Activated T-helper 17 cell treated with anti-CD3 and anti-CD28 coated beads, Interleukin-2, amount 50 U/mL, for 72 hours (primary cell): ENCODE results near the gene CAMK1. TPM values are rescaled to one million over a fixed set of nuclear protein-coding genes. Genes with fewer than 3 reads are reported as not detected.

ENCODE experiments used
- ATAC-seq: fragments of 150-1000 bp; cut with Tn5 transposase; replicated peaks from 2 replicates; pipeline ENCODE4 v1.10.0; 2021; ENCODE audit warnings: mild to moderate bottlenecking, moderate library complexity
- H3K27ac Mint-ChIP-seq: one replicate; pipeline ENCODE4 v1.8.0; 2022; ENCODE audit warnings: mixed read lengths
- H3K27me3 Mint-ChIP-seq: one replicate; pipeline ENCODE4 v1.8.0; 2022; ENCODE audit warnings: mixed read lengths
- H3K36me3 Mint-ChIP-seq: one replicate; pipeline ENCODE4 v1.8.0; 2022; ENCODE audit warnings: low read depth, mild to moderate bottlenecking, mixed read lengths
- H3K4me1 Mint-ChIP-seq: one replicate; pipeline ENCODE4 v1.8.0; 2022; ENCODE audit warnings: mixed read lengths
- H3K4me3 Mint-ChIP-seq: one replicate; pipeline ENCODE4 v1.8.0; 2022; ENCODE audit warnings: mild to moderate bottlenecking, mixed read lengths
- H3K9me3 Mint-ChIP-seq: one replicate; pipeline ENCODE4 v1.8.0; 2022; ENCODE audit warnings: mixed read lengths
- total RNA-seq, 2 donors: library from RNA; stranded (reverse); gene quantifications; one replicate each; pipeline ENCODE4 v1.2.3, GENCODE V29; 2022

Gene CAMK1
- total RNA-seq, 2 donors from 2014 or later, result 23.9 to 75.4 TPM

- Mint-ChIP-seq H3K27me3 (no peaks in the 10 kb centered on the region), H3K27ac (no peak overlapping the region), H3K36me3 (peaks cover 94% of the 10 kb centered on the region), H3K4me3 (no peak overlapping the region), H3K4me1 (peaks cover 27% of the 10 kb centered on the region), H3K9me3 (no peaks in the 10 kb centered on the region)
- no peak for ATAC-seq
These were observed 35.2 kb upstream of the CAMK1 start for GRCh38 chr3:9804996-9805395.

GRCh38 chr3:9803494-9803893 lies 33.7 kb upstream of the CAMK1 start:
- no peak for ATAC-seq
- Mint-ChIP-seq H3K9me3 (no peaks in the 10 kb centered on the region), H3K27ac (peak overlapping the region; percentile 74), H3K27me3 (no peaks in the 10 kb centered on the region), H3K4me1 (peaks cover 16% of the 10 kb centered on the region), H3K4me3 (no peak overlapping the region), H3K36me3 (peaks cover 98% of the 10 kb centered on the region)

GRCh38 chr3:9800529-9800928 lies 30.8 kb upstream of the CAMK1 start:
- Mint-ChIP-seq H3K4me1 (peaks cover 8% of the 10 kb centered on the region), H3K9me3 (no peaks in the 10 kb centered on the region), H3K4me3 (no peak overlapping the region), H3K36me3 (peaks cover 100% of the 10 kb centered on the region), H3K27me3 (no peaks in the 10 kb centered on the region), H3K27ac (no peak overlapping the region)
- ATAC-seq, result no peak

GRCh38 chr3:9797196-9797945 lies 27.6 kb upstream of the CAMK1 start:
- Mint-ChIP-seq H3K4me3 (no peak overlapping the region), H3K4me1 (peaks cover 11% of the 10 kb centered on the region), H3K9me3 (no peaks in the 10 kb centered on the region), H3K27ac (peak overlapping the region; percentile 62), H3K27me3 (no peaks in the 10 kb centered on the region), H3K36me3 (peaks cover 100% of the 10 kb centered on the region)
- ATAC-seq, result no peak

GRCh38 chr3:9795207-9795606 lies 25.5 kb upstream of the CAMK1 start:
- Mint-ChIP-seq H3K27ac (peak overlapping the region; percentile 98), H3K36me3 (peaks cover 100% of the 10 kb centered on the region), H3K4me1 (peaks cover 24% of the 10 kb centered on the region), H3K9me3 (no peaks in the 10 kb centered on the region), H3K27me3 (no peaks in the 10 kb centered on the region), H3K4me3 (peak overlapping the region; percentile 94)
- no peak for ATAC-seq

- H3K27me3 Mint-ChIP-seq, result no peaks in the 10 kb centered on the region
- peak overlapping the region; percentile 98 for H3K27ac Mint-ChIP-seq
- ATAC-seq, result no peak
- H3K9me3 Mint-ChIP-seq, result no peaks in the 10 kb centered on the region
- peak overlapping the region; percentile 94 for H3K4me3 Mint-ChIP-seq
- H3K36me3 Mint-ChIP-seq, result peaks cover 100% of the 10 kb centered on the region
- peaks cover 31% of the 10 kb centered on the region for H3K4me1 Mint-ChIP-seq
These were observed 24.7 kb upstream of the CAMK1 start for GRCh38 chr3:9794400-9794799.

GRCh38 chr3:9793161-9793781 lies 23.5 kb upstream of the CAMK1 start:
- peak; percentile 23 for ATAC-seq
- Mint-ChIP-seq H3K27me3 (no peaks in the 10 kb centered on the region), H3K27ac (peak overlapping the region; percentile 98), H3K4me1 (peaks cover 35% of the 10 kb centered on the region), H3K36me3 (peaks cover 98% of the 10 kb centered on the region), H3K9me3 (no peaks in the 10 kb centered on the region), H3K4me3 (peak overlapping the region; percentile 94)

- H3K36me3 Mint-ChIP-seq, result peaks cover 97% of the 10 kb centered on the region
- peaks cover 40% of the 10 kb centered on the region for H3K4me1 Mint-ChIP-seq
- no peaks in the 10 kb centered on the region for H3K9me3 Mint-ChIP-seq
- H3K27me3 Mint-ChIP-seq, result no peaks in the 10 kb centered on the region
- peak within 1 kb of the TSS; percentile 94 for H3K4me3 Mint-ChIP-seq
- peak; percentile 84 for ATAC-seq
- peak within 1 kb of the TSS; percentile 98 for H3K27ac Mint-ChIP-seq
These were observed 22.8 kb upstream of the CAMK1 start, which contains the start of the genes ARPC4 and TADA3 for GRCh38 chr3:9792405-9793160. TSS of gene ARPC4 (plus strand) at chr3:9793082. CDS start at chr3:9793122, 40 bp downstream. TSS of gene TADA3 (minus strand) at chr3:9792473. CDS start at chr3:9791466, 1,007 bp downstream.

- Mint-ChIP-seq H3K36me3 (peaks cover 97% of the 10 kb centered on the region), H3K9me3 (no peaks in the 10 kb centered on the region), H3K4me1 (peaks cover 43% of the 10 kb centered on the region), H3K27me3 (no peaks in the 10 kb centered on the region), H3K27ac (peak overlapping the region; percentile 98), H3K4me3 (peak overlapping the region; percentile 94)
- ATAC-seq, result no peak
These were observed 22.1 kb upstream of the CAMK1 start for GRCh38 chr3:9791790-9792404.

GRCh38 chr3:9791127-9791526 lies 21.4 kb upstream of the CAMK1 start:
- Mint-ChIP-seq H3K4me1 (peaks cover 43% of the 10 kb centered on the region), H3K27me3 (no peaks in the 10 kb centered on the region), H3K4me3 (peak overlapping the region; percentile 94), H3K27ac (peak overlapping the region; percentile 70), H3K9me3 (no peaks in the 10 kb centered on the region), H3K36me3 (peaks cover 97% of the 10 kb centered on the region)
- no peak for ATAC-seq

- ATAC-seq, result peak; percentile 53
- peaks cover 32% of the 10 kb centered on the region for H3K4me1 Mint-ChIP-seq
These were observed 18.0 kb upstream of the CAMK1 start for GRCh38 chr3:9787714-9788113.

GRCh38 chr3:9786825-9787669 lies 17.3 kb upstream of the CAMK1 start:
- Mint-ChIP-seq H3K36me3 (peaks cover 97% of the 10 kb centered on the region), H3K9me3 (no peaks in the 10 kb centered on the region), H3K4me1 (peaks cover 32% of the 10 kb centered on the region), H3K27me3 (no peaks in the 10 kb centered on the region), H3K4me3 (peak overlapping the region; percentile 62), H3K27ac (peak overlapping the region; percentile 77)
- no peak for ATAC-seq

More at GRCh38 chr3:9787714-9788113, 18.0 kb upstream of the CAMK1 start:
- Mint-ChIP-seq H3K36me3 (peaks cover 97% of the 10 kb centered on the region), H3K9me3 (no peaks in the 10 kb centered on the region), H3K27me3 (no peaks in the 10 kb centered on the region), H3K27ac (peak overlapping the region; percentile 77), H3K4me3 (peak overlapping the region; percentile 62)

- H3K4me3 Mint-ChIP-seq, result no peak overlapping the region
- H3K9me3 Mint-ChIP-seq, result no peaks in the 10 kb centered on the region
- no peaks in the 10 kb centered on the region for H3K27me3 Mint-ChIP-seq
- peaks cover 28% of the 10 kb centered on the region for H3K4me1 Mint-ChIP-seq
- H3K36me3 Mint-ChIP-seq, result peaks cover 97% of the 10 kb centered on the region
- ATAC-seq, result no peak
- H3K27ac Mint-ChIP-seq, result peak overlapping the region; percentile 54
These were observed 16.5 kb upstream of the CAMK1 start for GRCh38 chr3:9786209-9786739.
